OCI-LY7 (cell line): ENCODE data around the gene HIVEP3.

Experiments
- EZH2phosphoT487 ChIP-seq: fragments of 200-600 bp; sonication (generic); IDR thresholded peaks from 2 replicates; pipeline ENCODE4 v1.6.1; 2018; ENCODE audit warnings: low read depth, borderline replicate concordance, mild to moderate bottlenecking, mixed run types, antibody characterized with exemption, low read length, moderate library complexity, mixed read lengths
- TF ChIP-seq, protein P1 (sequence below): fragments of 200-600 bp; sonication (generic); conservative IDR thresholded peaks from 2 replicates; pipeline ENCODE4 v1.5.1; 2014; ENCODE audit warnings: mild to moderate bottlenecking, antibody characterized with exemption, low read length, moderate library complexity, mixed read lengths

DNA sequence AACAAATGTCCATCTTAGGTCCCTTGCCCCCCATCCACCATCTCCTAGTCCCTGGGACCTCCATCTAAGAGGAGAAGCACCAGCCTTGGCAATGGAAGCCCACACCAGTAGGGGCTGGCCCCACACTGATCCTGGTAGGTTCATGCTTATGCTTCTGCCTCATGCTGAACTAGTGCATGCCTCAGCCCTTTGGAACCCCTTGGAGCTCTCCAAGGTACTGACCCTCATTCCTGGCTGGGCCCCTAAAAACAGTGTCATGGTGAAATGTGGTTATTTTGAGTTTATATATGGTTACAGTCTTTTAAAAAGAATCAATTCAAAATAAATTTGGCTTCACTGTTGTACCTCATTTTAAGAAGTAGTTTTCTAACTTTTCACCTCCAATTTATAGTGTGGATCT, 108.3 kb downstream of the HIVEP3 start:
- TF ChIP-seq, protein P1, sequence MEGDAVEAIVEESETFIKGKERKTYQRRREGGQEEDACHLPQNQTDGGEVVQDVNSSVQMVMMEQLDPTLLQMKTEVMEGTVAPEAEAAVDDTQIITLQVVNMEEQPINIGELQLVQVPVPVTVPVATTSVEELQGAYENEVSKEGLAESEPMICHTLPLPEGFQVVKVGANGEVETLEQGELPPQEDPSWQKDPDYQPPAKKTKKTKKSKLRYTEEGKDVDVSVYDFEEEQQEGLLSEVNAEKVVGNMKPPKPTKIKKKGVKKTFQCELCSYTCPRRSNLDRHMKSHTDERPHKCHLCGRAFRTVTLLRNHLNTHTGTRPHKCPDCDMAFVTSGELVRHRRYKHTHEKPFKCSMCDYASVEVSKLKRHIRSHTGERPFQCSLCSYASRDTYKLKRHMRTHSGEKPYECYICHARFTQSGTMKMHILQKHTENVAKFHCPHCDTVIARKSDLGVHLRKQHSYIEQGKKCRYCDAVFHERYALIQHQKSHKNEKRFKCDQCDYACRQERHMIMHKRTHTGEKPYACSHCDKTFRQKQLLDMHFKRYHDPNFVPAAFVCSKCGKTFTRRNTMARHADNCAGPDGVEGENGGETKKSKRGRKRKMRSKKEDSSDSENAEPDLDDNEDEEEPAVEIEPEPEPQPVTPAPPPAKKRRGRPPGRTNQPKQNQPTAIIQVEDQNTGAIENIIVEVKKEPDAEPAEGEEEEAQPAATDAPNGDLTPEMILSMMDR, result no peak
- no peak for TF ChIP-seq EZH2phosphoT487
